GM19043 (cell line): ENCODE data around the gene SS18L1.

ENCODE experiments used
- ATAC-seq: cut with Tn5 transposase; IDR thresholded peaks from one replicate; pipeline ENCODE4 v1.9.1; 2021; ENCODE audit warnings: low read depth; ENCODE audit not compliant: unreplicated experiment

SS18L1 gene

DNA sequence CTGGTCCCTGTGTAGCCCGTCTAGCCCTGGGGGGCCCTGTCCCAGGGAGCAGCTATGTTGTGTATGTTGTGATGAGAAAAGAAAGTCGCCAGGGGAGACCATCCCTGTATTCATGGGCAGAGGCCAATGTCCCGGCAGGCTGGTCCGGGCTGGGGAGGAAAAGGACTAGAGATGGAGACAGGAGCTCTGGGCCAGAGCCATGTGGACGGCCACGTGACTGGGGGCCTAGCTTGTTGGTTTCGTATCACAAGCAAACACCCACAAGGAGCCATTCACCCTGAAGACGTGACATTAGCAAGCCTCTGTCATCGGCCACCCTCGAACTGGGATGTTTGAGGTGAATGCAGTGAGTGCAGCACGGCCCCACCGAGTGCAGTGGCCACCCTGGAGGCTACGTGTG, 79.4 kb downstream of the SS18L1 start:
- no peak for ATAC-seq

DNA sequence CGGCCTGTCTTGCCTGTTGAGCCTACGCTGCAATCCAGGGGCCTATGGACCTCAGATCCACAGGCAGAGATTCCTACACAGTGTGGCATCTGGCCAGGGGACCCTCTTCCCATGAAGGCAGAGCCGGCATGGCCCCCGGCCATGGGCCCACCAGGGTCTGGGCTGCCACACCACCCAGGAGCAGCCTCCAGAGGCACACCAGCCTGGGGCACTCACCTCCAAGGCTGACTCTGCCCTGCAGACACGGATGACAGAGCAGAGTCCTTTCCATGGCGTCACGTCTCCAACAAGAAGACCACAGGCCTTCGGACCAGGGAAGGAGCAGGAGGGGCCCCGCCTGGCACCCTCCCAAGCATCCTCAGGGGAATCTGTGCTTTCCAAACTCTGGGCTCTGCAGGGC, 80.0 kb downstream of the SS18L1 start:
- no peak for ATAC-seq

DNA sequence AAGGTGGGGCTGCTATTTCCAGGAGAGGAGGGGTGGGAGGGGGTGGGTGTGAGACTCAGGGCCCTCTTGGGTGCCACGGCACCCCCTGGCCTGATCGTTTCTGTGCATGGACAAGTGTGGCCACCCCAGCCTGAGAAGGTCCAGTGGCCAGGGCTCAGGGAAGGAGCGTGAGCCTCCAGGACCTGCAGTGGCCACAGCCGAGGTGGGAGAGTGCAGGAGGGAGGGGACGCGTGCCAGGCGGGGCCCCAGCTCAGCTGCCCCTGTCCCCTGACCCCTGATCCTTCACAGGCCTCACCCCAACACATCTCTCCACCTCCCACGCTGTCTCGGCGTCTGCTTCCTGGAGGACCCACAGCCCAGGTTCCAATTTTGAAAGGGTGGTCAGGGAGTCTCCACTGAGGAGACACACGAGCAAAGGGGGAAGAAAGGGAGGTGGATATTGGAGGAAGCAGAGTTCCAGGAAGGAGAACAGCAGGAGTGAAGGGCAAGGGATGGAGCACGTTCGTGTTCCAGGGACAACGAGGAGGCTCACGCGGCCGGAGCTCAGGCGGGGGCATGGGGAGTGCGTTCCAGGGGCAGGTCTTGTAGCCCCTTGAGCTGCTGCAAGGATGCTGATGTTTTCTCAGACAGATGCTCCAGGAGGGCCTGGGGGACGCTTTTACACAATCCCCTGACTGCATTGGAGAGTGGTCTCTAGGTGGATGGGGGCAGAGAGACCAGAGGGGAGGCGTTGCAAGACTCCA, 80.7 kb downstream of the SS18L1 start:
- no peak for ATAC-seq

GRCh38 chr20:62225026-62225425, 81.5 kb downstream of the SS18L1 start:
- ATAC-seq = no peak

DNA sequence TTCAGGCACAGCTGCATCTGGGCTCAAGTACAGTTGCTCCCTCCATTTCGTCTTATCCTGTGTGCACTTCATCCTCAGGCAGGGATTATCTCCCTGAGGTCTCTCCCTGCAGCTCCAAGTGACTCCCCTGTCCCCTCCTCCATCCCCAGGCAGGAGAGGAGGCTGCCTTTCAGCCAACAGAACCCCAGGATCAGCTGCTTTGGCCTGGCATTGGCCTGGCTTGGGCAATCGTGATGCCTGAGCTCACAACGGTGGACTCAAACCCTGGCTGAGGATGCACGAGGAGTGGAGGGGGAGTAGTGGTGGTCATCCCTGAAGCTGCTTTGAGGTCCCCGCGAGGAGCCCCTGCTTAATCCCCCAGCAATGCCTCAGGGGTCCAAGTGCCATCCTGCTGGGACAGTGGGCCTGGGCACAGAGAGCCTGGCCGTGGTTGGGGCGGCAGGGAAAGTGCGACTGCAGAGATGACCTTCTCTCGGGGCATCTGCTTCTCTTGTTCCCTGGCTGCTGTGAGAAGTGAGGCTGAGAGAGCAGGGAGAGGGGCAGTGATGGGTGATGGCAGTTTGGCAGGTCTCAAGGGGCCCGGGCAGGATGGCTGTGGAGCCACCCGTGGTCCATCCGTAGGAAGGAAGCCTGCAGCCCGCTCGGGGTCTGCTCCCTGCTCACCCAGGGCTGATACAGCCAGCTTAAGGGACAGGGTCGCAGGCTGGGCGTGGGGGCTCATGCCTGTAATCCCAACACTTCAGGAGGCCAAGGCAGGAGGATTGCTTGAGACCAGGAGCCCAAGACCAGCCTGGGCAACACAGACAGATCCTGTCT, 82.5 kb downstream of the SS18L1 start:
- ATAC-seq = no peak

DNA sequence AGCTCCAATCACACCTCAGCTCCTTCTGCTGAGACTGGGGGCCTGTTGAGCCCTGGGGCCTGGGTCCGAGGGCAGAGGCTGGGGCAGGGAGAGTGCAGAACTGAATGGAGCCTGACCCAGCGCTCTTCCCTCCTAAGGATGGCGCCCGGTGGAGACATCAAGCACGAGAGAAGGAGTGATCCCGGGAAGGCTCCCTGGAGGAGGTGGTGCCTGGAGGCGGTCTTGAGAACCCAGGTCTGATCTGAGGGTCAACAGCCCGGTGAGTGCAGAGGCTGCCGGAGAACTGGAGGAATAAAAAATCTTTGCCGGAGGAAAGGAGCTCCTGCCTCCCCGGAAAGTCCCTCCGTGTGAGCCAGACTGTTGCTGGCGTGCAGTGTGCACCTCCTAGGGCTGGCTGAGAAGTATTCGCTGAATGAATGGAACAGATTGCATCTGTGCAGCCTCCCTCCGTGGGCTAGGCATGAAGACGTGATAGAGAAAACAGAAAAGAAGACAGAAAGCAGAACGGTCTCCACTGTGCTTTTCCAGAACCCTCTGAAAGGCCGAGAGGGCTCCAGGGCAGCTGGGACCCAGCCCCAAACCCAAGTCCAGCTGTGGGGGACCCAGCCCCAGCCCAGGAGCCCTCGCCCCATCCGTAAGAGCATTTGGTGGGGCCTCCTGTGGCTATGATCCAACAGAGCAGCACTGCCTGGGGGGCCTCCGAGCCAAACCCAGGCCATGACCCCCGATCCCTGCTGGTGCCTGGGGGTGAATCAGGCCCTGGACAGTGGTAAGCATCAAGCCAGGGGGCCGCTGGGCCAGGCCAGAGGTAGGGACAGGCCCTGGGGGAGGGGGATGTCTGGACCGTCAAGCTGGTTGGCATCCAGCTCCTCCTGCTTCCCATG, 83.4 kb downstream of the SS18L1 start:
- no peak for ATAC-seq

DNA sequence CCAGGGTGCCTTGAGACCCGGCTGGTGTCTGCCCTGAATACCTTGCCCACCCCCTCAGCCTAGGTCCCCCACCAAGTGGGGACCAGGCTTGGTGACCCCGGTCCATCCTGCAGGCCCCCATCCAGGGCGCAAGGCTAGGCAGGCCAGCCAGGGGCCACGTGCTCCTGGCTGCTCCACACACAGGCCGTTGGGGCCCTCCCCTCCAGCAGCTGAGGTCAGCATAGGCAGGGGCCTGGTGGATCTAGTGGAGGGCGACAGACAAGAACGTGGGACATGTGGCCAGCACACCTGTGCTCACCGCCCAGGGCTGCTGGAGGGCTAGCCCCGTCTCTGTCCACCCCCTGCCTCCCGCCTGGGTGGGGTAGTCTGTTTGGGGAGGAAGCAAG, 84.0 kb downstream of the SS18L1 start:
- ATAC-seq = no peak

DNA sequence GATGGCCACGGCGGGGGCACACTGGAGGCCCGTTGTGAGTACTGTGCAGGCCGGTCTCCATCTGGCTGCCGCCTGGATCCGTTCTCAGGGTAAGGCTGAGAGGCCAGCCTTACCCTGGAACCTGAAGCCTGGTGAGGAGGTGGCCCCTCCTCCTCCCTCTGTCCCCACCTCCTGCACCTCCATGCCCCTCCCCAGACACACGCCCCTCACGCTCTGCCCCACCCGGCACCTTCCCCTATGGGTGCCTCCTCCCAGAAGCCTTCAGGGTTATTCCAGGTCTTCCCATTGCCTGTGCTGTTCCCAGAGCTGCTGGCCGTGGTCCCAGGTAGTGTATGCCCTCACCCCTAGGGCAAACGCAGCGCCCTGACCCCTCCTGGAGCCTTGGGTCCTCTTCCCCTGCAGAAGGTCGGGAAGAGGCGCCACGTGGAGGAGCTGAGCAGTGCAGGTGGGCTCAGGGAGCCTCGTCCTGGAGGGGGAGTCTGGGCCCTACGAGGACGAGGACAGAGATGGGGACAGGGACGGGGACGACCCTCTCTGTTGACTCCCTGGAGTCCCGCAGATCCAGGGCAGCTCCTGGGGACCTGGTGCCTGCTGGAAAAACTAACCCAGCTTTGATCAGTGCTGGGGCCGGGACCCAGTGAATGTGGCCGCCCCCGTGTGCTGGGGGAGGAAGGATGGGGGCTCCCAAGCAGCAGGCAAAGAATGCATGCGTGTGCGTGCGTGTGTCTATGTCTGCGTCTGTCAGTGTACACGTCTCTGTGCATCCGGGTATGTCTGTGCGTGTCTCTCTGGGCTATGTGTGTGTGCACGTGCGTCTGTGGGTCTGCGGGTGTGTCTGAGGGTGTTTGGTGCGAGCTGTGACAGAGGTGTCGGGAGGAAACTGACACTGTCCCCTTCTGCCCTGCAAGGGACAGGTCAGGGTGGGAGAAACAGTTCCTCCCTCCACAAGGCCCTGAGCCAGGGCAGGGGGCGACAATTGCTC, 84.7 kb downstream of the SS18L1 start:
- ATAC-seq = no peak

GRCh38 chr20:62228982-62229545, 85.5 kb downstream of the SS18L1 start:
- no peak for ATAC-seq

DNA sequence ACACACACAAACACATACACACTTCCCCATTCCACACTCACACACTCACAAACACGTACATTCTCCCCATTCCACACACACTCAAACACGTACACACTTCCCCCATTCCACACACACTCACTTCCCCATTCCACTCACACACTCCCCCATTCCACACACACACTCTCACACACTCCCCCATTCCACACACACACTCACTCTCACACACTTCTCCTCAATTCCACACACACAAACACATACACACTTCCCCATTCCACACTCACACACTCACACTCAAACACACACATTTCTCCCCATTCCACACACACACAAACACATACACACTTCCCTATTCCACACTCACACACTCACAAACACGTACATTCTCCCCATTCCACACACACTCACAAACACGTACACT, 86.1 kb downstream of the SS18L1 start:
- no peak for ATAC-seq

DNA sequence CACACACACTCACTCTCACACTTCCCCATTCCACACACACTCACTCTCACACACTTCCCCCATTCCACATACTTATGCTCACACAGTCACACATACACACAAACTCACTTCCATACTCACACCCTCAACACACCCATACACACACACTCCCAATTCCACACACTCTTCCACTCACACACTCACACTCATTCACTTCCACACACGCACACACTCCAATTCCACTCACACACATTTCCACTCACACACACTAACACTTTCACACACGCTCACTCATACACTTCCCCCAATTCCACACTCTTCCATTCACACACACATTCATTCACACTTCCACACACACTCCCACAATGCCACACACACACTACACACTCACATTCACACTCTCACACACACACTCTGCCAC, 86.7 kb downstream of the SS18L1 start:
- ATAC-seq = no peak

DNA sequence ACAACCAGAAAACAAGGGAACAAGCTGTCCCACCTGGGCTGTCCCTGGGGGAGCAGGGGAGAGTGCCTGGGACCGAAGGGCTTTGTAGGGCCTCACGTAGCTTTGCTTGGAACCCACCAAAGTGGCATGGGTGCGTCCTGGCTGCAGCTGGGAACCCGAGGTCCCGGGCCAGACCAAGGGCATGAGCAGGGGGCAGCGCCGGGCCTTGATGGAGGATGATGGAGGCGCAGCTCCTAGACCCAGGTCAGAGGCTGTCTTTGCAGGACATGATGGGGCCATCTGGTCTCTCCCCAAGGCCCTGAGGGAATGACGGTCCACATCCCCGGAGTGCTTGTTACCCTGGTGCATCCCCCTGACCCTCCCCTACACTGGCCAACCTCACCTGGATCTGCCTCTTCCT, 87.1 kb downstream of the SS18L1 start:
- ATAC-seq = no peak

GRCh38 chr20:62231292-62231691, 87.7 kb downstream of the SS18L1 start:
- no peak for ATAC-seq
